Loucy (cell line): ENCODE data around the gene ADGRE2.

ENCODE experiments used
- H2AFZ ChIP-seq: fragments of 200-600 bp; sonication (generic); 2 replicates; pipeline ENCODE4 v1.6.0; 2016; ENCODE audit warnings: antibody characterized with exemption, mild to moderate bottlenecking, low read length, moderate library complexity
- H3F3A ChIP-seq: fragments of 200-600 bp; 2 replicates; pipeline ENCODE4 v1.6.0; 2016; ENCODE audit warnings: antibody characterized with exemption, low read depth, mild to moderate bottlenecking
- H3K27me3 ChIP-seq: fragments of 200-600 bp; sonication (generic); 2 replicates; pipeline ENCODE4 v1.6.1; 2014; ENCODE audit warnings: low read length, mild to moderate bottlenecking; ENCODE audit not compliant: insufficient read depth, poor library complexity, severe bottlenecking
- H3K36me3 ChIP-seq: fragments of 200-600 bp; sonication (generic); 2 replicates; pipeline ENCODE4 v1.6.1; 2016; ENCODE audit warnings: low read length; ENCODE audit not compliant: insufficient read depth
- H3K4me1 ChIP-seq: fragments of 200-600 bp; sonication (generic); 2 replicates; pipeline ENCODE4 v1.5.1; 2014; ENCODE audit warnings: low read length, mild to moderate bottlenecking; ENCODE audit not compliant: insufficient read depth, poor library complexity, severe bottlenecking
- H3K4me2 ChIP-seq: fragments of 200-600 bp; sonication (generic); 2 replicates; pipeline ENCODE4 v1.6.0; 2014; ENCODE audit warnings: antibody characterized with exemption, low read length, low read depth, mild to moderate bottlenecking; ENCODE audit not compliant: poor library complexity, severe bottlenecking
- H3K4me3 ChIP-seq: fragments of 200-600 bp; sonication (generic); 2 replicates; pipeline ENCODE4 v1.5.1; 2014; ENCODE audit warnings: low read length, mild to moderate bottlenecking, mixed read lengths; ENCODE audit not compliant: poor library complexity, severe bottlenecking
- H3K79me2 ChIP-seq: fragments of 200-600 bp; sonication (generic); 2 replicates; pipeline ENCODE4 v1.6.1; 2014; ENCODE audit warnings: low read length; ENCODE audit not compliant: insufficient read depth
- H3K9ac ChIP-seq: fragments of 200-600 bp; sonication (generic); 2 replicates; pipeline ENCODE4 v1.6.0; 2014; ENCODE audit warnings: mild to moderate bottlenecking, low read depth, low read length, moderate library complexity; ENCODE audit not compliant: poor library complexity, severe bottlenecking
- H3K9me2 ChIP-seq: fragments of 200-600 bp; sonication (generic); replicated peaks from 2 replicates; pipeline ENCODE4 v1.6.1; 2016; ENCODE audit warnings: low read depth, low read length, mixed read lengths
- H3K9me3 ChIP-seq: fragments of 200-600 bp; sonication (generic); 2 replicates; pipeline ENCODE4 v1.6.1; 2014; ENCODE audit warnings: mild to moderate bottlenecking, antibody characterized with exemption, low read length, low read depth; ENCODE audit not compliant: insufficient read depth
- H4K20me1 ChIP-seq: fragments of 200-600 bp; sonication (generic); 2 replicates; pipeline ENCODE4 v1.6.0; 2014; ENCODE audit warnings: antibody characterized with exemption, low read length, mild to moderate bottlenecking; ENCODE audit not compliant: insufficient read depth, poor library complexity, severe bottlenecking
- CTCF ChIP-seq: fragments of 200-600 bp; sonication (generic); conservative IDR thresholded peaks from 2 replicates; pipeline ENCODE4 v1.5.1; 2014; ENCODE audit warnings: mild to moderate bottlenecking, antibody characterized with exemption, low read length
- EZH2phosphoT487 ChIP-seq: fragments of 200-600 bp; IDR thresholded peaks from 2 replicates; pipeline ENCODE4 v1.6.1; 2018; ENCODE audit warnings: antibody characterized with exemption, mild to moderate bottlenecking, moderate library complexity, borderline replicate concordance

ADGRE2 gene

GRCh38 chr19:14719162-14719561 lies 59.2 kb downstream of the ADGRE2 start:
- TF ChIP-seq EZH2phosphoT487 (no peak), CTCF (no peak)
- Histone ChIP-seq H4K20me1 (no peaks in the 10 kb centered on the region), H3K9me2 (no peaks in the 10 kb centered on the region), H3K4me1 (no peaks in the 10 kb centered on the region), H3K9ac (no peak overlapping the region), H3K27me3 (no peaks in the 10 kb centered on the region), H2AFZ (no peak overlapping the region), H3K36me3 (peaks cover 16% of the 10 kb centered on the region), H3F3A (no peaks in the 10 kb centered on the region), H3K9me3 (peaks cover 40% of the 10 kb centered on the region; the same call in 1 of the 2 replicates), H3K79me2 (no peaks in the 10 kb centered on the region), H3K4me2 (no peak overlapping the region), H3K4me3 (no peak overlapping the region)

GRCh38 chr19:14718522-14719116 lies 59.7 kb downstream of the ADGRE2 start:
- Histone ChIP-seq H3K4me1 (no peaks in the 10 kb centered on the region), H3K9me2 (no peaks in the 10 kb centered on the region), H3K9ac (no peak overlapping the region), H3F3A (no peaks in the 10 kb centered on the region), H4K20me1 (no peaks in the 10 kb centered on the region), H3K36me3 (peaks cover 16% of the 10 kb centered on the region), H3K4me3 (no peak overlapping the region), H3K9me3 (peaks cover 40% of the 10 kb centered on the region; the same call in 1 of the 2 replicates), H2AFZ (no peak overlapping the region), H3K79me2 (no peaks in the 10 kb centered on the region), H3K27me3 (no peaks in the 10 kb centered on the region), H3K4me2 (no peak overlapping the region)
- TF ChIP-seq EZH2phosphoT487 (no peak), CTCF (no peak)

- Histone ChIP-seq H3F3A (no peaks in the 10 kb centered on the region), H3K36me3 (peaks cover 16% of the 10 kb centered on the region), H3K4me2 (no peak overlapping the region), H3K9me3 (peaks cover 35% of the 10 kb centered on the region; the same call in 1 of the 2 replicates), H3K9me2 (no peaks in the 10 kb centered on the region), H2AFZ (no peak overlapping the region), H3K9ac (no peak overlapping the region), H3K4me3 (no peak overlapping the region), H3K4me1 (no peaks in the 10 kb centered on the region), H3K79me2 (no peaks in the 10 kb centered on the region), H3K27me3 (no peaks in the 10 kb centered on the region), H4K20me1 (no peaks in the 10 kb centered on the region)
- TF ChIP-seq CTCF = no peak
- no peak for TF ChIP-seq EZH2phosphoT487
These were observed 62.5 kb downstream of the ADGRE2 start for GRCh38 chr19:14715841-14716240.
